ENCODE data around the gene TGFBR3L.

The TGFBR3L gene

GRCh38 chr19:7869453-7869909 is 45.1 kb upstream of the TGFBR3L start:
- TF ChIP-seq ZFX (IDR thresholded peaks at IDR 0.05) (no peak), CTCF (conservative IDR thresholded peaks at IDR 0.05) (no peak; the same call in 1 of the 2 replicates)
- H3K27ac ChIP-seq: peak overlapping the region; percentile 65

- peak overlapping the region; percentile 65 for H3K27ac ChIP-seq
- TF ChIP-seq CTCF (conservative IDR thresholded peaks at IDR 0.05) (no peak), ZFX (IDR thresholded peaks at IDR 0.05) (no peak)
These were observed 44.6 kb upstream of the TGFBR3L start for GRCh38 chr19:7869910-7870511.

- TF ChIP-seq CTCF (conservative IDR thresholded peaks at IDR 0.05): no peak
- no peak for TF ChIP-seq ZFX (IDR thresholded peaks at IDR 0.05)
- peak overlapping the region; percentile 57 for H3K27ac ChIP-seq
These were observed 43.8 kb upstream of the TGFBR3L start for GRCh38 chr19:7870571-7871436.

GRCh38 chr19:7871437-7872305 is 43.0 kb upstream of the TGFBR3L start:
- TF ChIP-seq CTCF (conservative IDR thresholded peaks at IDR 0.05) (no peak), ZFX (IDR thresholded peaks at IDR 0.05) (no peak)
- peak overlapping the region; percentile 57 for H3K27ac ChIP-seq

GRCh38 chr19:7872306-7873204 is 42.1 kb upstream of the TGFBR3L start:
- TF ChIP-seq ZFX (IDR thresholded peaks at IDR 0.05): no peak
- no peak for TF ChIP-seq CTCF (conservative IDR thresholded peaks at IDR 0.05)
- no peak overlapping the region for H3K27ac ChIP-seq

GRCh38 chr19:7873304-7874075 is 41.1 kb upstream of the TGFBR3L start:
- TF ChIP-seq CTCF (conservative IDR thresholded peaks at IDR 0.05): no peak
- no peak for TF ChIP-seq ZFX (IDR thresholded peaks at IDR 0.05)
- H3K27ac ChIP-seq: peak overlapping the region; percentile 48

Data from C4-2B (cell line).